Loucy (cell line): ENCODE data around the gene KPNB1.

ENCODE experiments used
- H2AFZ ChIP-seq: fragments of 200-600 bp; sonication (generic); 2 replicates; pipeline ENCODE4 v1.6.0; 2016; ENCODE audit warnings: antibody characterized with exemption, mild to moderate bottlenecking, low read length, moderate library complexity
- H3F3A ChIP-seq: fragments of 200-600 bp; 2 replicates; pipeline ENCODE4 v1.6.0; 2016; ENCODE audit warnings: antibody characterized with exemption, low read depth, mild to moderate bottlenecking
- H3K27me3 ChIP-seq: fragments of 200-600 bp; sonication (generic); 2 replicates; pipeline ENCODE4 v1.6.1; 2014; ENCODE audit warnings: low read length, mild to moderate bottlenecking; ENCODE audit not compliant: insufficient read depth, poor library complexity, severe bottlenecking
- H3K36me3 ChIP-seq: fragments of 200-600 bp; sonication (generic); 2 replicates; pipeline ENCODE4 v1.6.1; 2016; ENCODE audit warnings: low read length; ENCODE audit not compliant: insufficient read depth
- H3K4me1 ChIP-seq: fragments of 200-600 bp; sonication (generic); 2 replicates; pipeline ENCODE4 v1.5.1; 2014; ENCODE audit warnings: low read length, mild to moderate bottlenecking; ENCODE audit not compliant: insufficient read depth, poor library complexity, severe bottlenecking
- H3K4me2 ChIP-seq: fragments of 200-600 bp; sonication (generic); 2 replicates; pipeline ENCODE4 v1.6.0; 2014; ENCODE audit warnings: antibody characterized with exemption, low read length, low read depth, mild to moderate bottlenecking; ENCODE audit not compliant: poor library complexity, severe bottlenecking
- H3K4me3 ChIP-seq: fragments of 200-600 bp; sonication (generic); 2 replicates; pipeline ENCODE4 v1.5.1; 2014; ENCODE audit warnings: low read length, mild to moderate bottlenecking, mixed read lengths; ENCODE audit not compliant: poor library complexity, severe bottlenecking
- H3K79me2 ChIP-seq: fragments of 200-600 bp; sonication (generic); 2 replicates; pipeline ENCODE4 v1.6.1; 2014; ENCODE audit warnings: low read length; ENCODE audit not compliant: insufficient read depth
- H3K9ac ChIP-seq: fragments of 200-600 bp; sonication (generic); 2 replicates; pipeline ENCODE4 v1.6.0; 2014; ENCODE audit warnings: mild to moderate bottlenecking, low read depth, low read length, moderate library complexity; ENCODE audit not compliant: poor library complexity, severe bottlenecking
- H3K9me2 ChIP-seq: fragments of 200-600 bp; sonication (generic); replicated peaks from 2 replicates; pipeline ENCODE4 v1.6.1; 2016; ENCODE audit warnings: low read depth, low read length, mixed read lengths
- H3K9me3 ChIP-seq: fragments of 200-600 bp; sonication (generic); 2 replicates; pipeline ENCODE4 v1.6.1; 2014; ENCODE audit warnings: mild to moderate bottlenecking, antibody characterized with exemption, low read length, low read depth; ENCODE audit not compliant: insufficient read depth
- H4K20me1 ChIP-seq: fragments of 200-600 bp; sonication (generic); 2 replicates; pipeline ENCODE4 v1.6.0; 2014; ENCODE audit warnings: antibody characterized with exemption, low read length, mild to moderate bottlenecking; ENCODE audit not compliant: insufficient read depth, poor library complexity, severe bottlenecking
- EZH2phosphoT487 ChIP-seq: fragments of 200-600 bp; IDR thresholded peaks from 2 replicates; pipeline ENCODE4 v1.6.1; 2018; ENCODE audit warnings: antibody characterized with exemption, mild to moderate bottlenecking, moderate library complexity, borderline replicate concordance
- TF ChIP-seq, protein P1 (sequence below): fragments of 200-600 bp; sonication (generic); conservative IDR thresholded peaks from 2 replicates; pipeline ENCODE4 v1.5.1; 2014; ENCODE audit warnings: mild to moderate bottlenecking, antibody characterized with exemption, low read length

The KPNB1 gene

DNA sequence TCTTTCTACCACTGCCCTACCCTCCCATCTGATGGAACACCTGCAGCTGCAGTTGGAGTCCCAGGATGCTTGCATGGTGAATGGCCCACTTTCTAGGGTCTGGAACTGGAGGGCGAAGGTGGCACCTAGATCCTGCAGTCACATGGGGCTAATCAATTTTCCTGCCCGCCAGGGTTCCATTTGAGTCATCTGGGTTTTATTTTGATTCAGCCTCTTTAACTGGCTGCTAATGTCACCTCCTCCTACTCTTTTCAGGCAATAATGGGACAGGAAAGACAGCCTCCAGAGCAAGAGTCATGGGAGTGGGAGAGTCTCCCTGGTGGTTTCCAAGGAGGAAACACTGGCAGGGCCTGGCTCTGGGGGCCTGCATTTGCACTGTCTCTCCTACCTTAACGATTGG is 40.4 kb downstream of the KPNB1 start:
- no peaks in the 10 kb centered on the region for H3K27me3 ChIP-seq
- H2AFZ ChIP-seq: no peak overlapping the region
- no peak overlapping the region for H3K4me2 ChIP-seq
- no peak for TF ChIP-seq EZH2phosphoT487
- TF ChIP-seq, protein P1, sequence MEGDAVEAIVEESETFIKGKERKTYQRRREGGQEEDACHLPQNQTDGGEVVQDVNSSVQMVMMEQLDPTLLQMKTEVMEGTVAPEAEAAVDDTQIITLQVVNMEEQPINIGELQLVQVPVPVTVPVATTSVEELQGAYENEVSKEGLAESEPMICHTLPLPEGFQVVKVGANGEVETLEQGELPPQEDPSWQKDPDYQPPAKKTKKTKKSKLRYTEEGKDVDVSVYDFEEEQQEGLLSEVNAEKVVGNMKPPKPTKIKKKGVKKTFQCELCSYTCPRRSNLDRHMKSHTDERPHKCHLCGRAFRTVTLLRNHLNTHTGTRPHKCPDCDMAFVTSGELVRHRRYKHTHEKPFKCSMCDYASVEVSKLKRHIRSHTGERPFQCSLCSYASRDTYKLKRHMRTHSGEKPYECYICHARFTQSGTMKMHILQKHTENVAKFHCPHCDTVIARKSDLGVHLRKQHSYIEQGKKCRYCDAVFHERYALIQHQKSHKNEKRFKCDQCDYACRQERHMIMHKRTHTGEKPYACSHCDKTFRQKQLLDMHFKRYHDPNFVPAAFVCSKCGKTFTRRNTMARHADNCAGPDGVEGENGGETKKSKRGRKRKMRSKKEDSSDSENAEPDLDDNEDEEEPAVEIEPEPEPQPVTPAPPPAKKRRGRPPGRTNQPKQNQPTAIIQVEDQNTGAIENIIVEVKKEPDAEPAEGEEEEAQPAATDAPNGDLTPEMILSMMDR: no peak
- no peak overlapping the region for H3K9ac ChIP-seq
- H3K4me1 ChIP-seq: peaks cover 16% of the 10 kb centered on the region
- no peaks in the 10 kb centered on the region for H3K9me2 ChIP-seq
- no peaks in the 10 kb centered on the region for H3K79me2 ChIP-seq
- no peaks in the 10 kb centered on the region; the same call in 1 of the 2 replicates for H3F3A ChIP-seq
- no peak overlapping the region for H3K4me3 ChIP-seq
- H3K9me3 ChIP-seq: no peaks in the 10 kb centered on the region
- H3K36me3 ChIP-seq: peaks cover 8% of the 10 kb centered on the region; the same call in 1 of the 2 replicates
- H4K20me1 ChIP-seq: no peaks in the 10 kb centered on the region

DNA sequence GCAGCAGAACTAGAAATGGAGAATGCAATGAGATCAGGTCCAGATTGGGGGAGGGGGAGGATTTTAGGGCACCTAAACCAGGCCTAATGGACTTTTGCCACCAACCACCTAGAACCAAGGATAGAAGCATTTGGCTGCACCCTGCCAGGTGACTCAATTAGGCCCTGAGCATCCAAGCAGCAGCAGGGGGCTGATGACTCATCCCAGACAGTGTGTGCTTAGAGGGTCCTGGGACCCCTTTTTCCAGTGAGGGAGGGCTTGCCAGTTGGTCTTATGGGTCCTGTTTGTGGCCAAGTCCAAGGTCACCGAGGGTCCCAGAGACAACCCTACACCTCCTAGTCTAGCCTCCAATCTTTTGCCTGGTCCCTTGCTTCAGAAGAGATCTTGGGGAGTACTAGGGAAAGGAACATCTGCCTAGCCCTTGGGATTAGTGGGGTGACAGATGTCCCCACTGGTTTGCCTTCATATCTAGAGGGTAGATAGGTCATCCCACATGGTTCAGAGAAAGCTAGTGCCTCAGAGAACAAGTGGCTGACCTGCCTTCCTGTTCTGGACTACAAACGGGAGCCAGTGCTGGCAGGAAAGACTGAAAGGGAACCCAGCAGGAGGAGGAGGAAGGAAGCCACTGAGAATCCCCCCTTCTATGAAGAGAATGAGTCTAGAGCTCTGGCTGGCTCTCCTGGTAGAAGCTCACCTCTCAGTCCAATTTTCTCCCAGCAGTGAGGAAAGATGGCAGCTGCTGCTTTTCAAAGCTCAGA is 42.6 kb downstream of the KPNB1 start:
- Histone ChIP-seq H3K4me3 (peak overlapping the region; percentile 71), H2AFZ (0 out of 2 replicates have a peak overlapping the region, but pooled peaks have one; percentile 7), H3K9me3 (no peaks in the 10 kb centered on the region), H3K27me3 (no peaks in the 10 kb centered on the region), H3K9me2 (no peaks in the 10 kb centered on the region), H3K36me3 (no peaks in the 10 kb centered on the region), H4K20me1 (no peaks in the 10 kb centered on the region), H3K79me2 (no peaks in the 10 kb centered on the region), H3K4me2 (peak overlapping the region; percentile 81), H3K4me1 (peaks cover 18% of the 10 kb centered on the region), H3K9ac (peak overlapping the region; percentile 62), H3F3A (no peaks in the 10 kb centered on the region; the same call in 1 of the 2 replicates)
- TF ChIP-seq EZH2phosphoT487: no peak
- TF ChIP-seq, protein P1: no peak

DNA sequence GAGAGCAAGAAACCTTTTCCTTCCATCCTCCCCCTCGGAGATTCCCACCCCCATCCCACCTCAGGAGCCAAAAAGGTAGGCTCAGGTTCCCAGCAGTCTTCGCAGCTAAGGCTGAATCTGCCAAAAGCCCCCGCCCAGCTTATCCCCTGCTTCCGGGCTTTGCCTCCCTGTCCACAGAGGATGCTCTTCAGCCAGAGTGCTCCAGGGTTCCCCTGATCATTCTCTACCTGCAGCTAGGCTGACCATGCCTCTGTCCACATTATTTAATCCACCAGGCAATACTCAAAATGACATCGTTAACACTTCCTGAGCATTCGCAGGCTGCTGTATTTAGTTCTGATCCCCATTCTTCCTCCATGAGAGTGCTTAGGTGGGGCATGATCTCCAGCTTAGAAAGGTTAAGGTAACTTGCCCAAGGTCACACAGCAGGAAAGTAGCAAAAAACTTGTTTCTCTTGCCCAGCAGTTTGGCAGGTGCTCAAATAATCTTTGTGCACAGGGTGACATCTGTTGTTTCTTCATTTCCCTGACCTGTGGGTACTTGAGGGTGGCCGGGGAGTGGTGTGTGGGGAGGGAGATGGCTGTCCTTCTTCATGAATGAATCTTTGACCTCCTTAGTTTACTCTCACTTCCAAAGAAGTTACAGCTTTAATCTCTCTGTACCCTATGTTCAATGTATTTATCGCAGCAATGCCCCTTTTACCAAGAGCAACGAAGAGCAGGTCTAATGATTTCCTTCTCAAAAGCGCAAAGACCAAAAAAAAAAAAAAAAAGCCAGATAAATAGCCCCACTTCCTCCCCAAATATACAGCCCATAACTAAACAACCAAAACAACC is 43.4 kb downstream of the KPNB1 start:
- Histone ChIP-seq H3F3A (no peaks in the 10 kb centered on the region; the same call in 1 of the 2 replicates), H3K9me3 (no peaks in the 10 kb centered on the region), H2AFZ (peak overlapping the region; percentile 7), H3K79me2 (no peaks in the 10 kb centered on the region), H4K20me1 (no peaks in the 10 kb centered on the region), H3K4me3 (peak overlapping the region; percentile 71), H3K9ac (peak overlapping the region; percentile 62), H3K27me3 (no peaks in the 10 kb centered on the region), H3K4me1 (peaks cover 18% of the 10 kb centered on the region), H3K36me3 (no peaks in the 10 kb centered on the region), H3K9me2 (no peaks in the 10 kb centered on the region), H3K4me2 (peak overlapping the region; percentile 81)
- TF ChIP-seq EZH2phosphoT487: no peak
- TF ChIP-seq, protein P1: no peak
